GM18508 (cell line): ENCODE results near the gene COL6A2.

Experiments
- ATAC-seq: cut with Tn5 transposase; IDR thresholded peaks from one replicate; pipeline ENCODE4 v1.9.1; 2021; ENCODE audit warnings: moderate number of reproducible peaks; ENCODE audit not compliant: insufficient read depth, unreplicated experiment

The COL6A2 gene

DNA sequence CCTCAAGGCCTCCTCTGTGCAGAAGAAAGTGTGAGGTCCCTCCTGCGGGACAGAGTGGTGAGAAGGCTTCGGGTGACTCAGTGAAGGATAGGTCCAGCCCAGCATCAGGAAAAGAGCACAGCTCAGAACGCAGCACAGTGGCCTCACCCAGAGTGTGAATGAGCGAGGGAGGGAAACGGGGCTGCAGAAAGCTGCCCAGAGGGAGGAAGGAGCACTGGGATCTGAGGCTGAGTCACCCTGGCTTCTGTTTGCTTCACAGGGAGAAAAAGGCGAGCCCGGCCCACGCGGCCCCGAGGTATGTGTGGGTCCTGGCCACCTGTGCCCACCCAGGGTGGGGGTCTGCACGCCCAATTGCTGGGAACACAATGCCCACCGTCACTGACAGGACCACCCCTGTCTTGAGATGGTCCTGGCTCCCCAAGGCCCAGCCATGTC is 24.3 kb downstream of the COL6A2 start:
- no peak for ATAC-seq

DNA sequence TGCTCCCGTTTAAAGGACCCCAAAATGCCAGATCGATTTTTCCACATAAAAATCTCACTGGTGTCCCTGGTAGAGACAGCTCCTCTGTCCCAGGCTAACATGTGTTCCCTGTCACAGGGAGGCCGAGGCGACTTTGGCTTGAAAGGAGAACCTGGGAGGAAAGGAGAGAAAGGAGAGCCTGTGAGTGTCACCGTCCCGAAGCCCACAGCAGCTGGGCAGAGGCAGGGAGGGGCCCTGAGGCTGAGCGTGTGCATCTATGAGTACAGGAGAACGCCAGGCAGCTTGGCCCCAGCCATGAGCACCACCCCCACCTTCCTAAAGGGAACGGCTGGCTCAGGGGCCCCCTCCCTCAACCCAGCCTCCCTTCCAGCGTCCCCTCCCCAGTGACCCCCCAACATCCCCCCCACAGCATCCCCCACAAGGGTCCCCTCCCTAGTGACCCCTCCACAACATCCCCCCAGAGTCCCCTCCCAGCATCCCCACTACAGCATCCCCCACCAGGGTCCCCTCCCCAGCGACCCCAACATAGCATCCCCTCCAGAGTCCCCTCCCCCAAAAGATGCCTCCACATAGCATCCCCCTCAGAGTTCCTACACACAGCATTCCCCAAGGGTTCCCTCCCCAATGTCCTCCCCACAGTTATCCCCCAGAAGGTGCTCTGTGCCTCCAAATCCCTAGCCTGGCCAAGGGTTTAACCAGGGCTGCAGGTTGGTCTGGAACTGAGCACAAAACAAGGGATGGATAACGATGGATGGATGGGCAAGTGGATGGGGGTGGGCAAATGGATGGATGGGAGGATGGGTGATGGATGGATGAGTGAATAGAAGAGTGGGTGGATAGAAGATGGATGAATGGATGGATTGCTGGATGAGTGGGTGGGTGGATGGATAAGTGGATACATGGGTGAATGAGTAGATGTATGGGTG is 25.1 kb downstream of the COL6A2 start:
- ATAC-seq: no peak

DNA sequence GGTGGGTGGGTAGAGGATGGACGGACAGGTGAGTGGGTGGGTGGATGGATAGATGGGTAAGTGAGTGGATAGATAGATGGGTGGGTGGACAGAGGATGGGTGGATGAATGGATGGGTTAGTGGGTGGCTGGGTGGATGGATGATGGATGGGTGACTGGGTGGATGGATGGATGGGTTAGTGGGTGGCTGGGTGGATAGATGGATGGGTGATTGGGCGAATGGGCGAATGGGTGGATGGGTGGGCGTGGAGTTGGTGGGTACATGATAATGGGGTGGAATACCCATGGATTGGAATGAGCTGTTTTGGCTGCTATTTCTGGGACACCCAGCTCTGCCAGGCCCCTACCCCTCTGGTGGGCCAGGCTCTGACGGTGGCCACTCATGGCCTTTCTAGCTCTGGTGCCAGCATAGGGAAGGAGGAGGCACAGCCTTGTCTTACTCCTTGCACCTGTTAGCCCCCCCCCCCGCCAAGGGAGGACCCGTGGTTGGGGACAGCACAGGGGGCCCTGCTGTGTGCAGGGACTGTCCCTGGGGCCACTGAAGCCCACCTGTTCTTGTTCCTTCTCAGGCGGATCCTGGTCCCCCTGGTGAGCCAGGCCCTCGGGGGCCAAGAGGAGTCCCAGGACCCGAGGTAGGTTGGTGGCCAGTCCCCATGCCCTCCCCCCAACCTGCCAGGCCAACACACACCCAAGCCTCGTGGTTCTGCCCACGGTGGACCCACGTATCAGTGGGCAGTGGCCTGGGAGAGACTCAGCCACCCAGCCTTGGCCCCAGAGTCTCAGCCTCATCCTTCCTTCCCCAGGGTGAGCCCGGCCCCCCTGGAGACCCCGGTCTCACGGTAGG is 26.4 kb downstream of the COL6A2 start:
- no peak for ATAC-seq

DNA sequence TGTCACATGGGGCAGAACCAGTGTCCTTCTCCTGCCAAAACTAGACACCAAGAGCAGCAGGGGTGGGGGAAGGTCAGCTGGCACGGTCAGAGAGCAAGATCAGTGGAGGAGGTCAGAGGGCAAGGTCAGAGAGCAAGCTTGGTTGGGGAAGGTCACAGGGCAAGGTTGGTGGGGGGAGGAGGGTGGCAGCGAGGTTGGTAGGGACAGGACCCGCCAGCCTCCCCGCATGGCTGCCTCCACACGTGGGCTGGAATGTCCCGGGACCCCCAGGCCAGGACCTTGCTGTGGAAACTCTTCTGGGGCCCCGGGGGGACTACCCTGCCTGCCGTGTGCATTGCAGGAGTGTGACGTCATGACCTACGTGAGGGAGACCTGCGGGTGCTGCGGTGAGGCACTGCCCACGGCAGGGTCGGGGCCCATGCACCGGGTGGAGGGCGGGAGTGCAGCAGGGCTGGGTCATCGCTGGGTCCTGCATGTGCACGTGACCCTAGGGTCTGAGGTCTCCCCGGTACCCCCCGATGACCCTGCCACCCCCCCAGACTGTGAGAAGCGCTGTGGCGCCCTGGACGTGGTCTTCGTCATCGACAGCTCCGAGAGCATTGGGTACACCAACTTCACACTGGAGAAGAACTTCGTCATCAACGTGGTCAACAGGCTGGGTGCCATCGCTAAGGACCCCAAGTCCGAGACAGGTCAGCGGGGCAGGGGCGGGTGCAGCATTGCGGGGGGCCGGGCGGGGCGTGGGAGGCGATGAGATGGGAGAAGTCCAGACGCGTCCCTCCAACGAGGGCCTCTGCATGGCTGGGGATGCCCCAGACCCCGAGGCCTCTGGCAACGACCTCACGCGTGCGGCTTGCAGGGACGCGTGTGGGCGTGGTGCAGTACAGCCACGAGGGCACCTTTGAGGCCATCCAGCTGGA is 27.3 kb downstream of the COL6A2 start:
- ATAC-seq: no peak

DNA sequence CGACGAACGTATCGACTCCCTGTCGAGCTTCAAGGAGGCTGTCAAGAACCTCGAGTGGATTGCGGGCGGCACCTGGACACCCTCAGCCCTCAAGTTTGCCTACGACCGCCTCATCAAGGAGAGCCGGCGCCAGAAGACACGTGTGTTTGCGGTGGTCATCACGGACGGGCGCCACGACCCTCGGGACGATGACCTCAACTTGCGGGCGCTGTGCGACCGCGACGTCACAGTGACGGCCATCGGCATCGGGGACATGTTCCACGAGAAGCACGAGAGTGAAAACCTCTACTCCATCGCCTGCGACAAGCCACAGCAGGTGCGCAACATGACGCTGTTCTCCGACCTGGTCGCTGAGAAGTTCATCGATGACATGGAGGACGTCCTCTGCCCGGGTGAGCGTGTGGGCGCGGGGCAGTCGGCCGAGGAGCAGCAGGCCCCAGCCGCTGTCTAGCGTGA is 28.0 kb downstream of the COL6A2 start:
- ATAC-seq: no peak

DNA sequence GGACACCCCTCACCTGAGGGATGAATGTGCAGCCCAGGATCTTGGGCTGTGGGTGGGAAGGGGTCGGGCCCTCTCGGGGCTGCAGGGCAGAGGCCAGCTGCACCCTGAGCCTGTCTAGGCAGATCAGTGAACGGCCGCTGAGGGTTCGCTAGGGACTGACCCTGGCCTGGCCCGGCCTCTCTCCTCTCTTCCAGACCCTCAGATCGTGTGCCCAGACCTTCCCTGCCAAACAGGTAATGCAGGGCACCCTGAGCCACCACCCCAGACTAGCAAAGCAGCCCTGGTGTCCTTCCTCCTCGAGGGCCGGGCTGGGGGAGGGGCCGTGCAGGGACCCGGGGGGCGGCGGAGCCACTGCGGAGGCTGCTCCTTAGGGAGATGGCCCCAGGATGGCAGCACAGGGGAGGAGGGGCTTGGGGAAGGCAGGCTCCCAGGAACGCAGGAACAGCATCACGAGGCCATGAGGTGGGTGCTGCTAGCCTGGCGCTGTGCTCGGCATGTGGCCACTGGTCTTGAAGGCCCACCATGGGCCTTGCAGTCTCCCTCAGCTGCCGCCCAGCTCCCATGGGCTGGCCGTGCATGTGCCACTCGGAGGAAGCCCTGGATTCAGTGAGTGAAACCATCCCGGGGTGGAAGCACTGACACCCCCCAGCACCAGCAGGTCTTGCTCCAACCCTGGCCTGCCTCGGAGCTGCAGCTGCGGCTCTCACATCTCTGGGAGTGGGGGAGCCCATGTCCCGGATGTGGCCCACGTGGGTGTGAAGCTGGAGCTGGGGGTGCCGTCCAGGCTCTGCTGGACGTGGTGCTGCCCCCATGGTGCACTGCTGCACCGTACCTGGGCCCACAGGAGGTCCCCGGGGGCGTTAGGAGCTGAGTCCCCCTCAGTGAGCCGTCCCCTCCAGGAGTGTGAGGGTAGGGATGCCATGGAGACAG is 28.7 kb downstream of the COL6A2 start:
- no peak for ATAC-seq

DNA sequence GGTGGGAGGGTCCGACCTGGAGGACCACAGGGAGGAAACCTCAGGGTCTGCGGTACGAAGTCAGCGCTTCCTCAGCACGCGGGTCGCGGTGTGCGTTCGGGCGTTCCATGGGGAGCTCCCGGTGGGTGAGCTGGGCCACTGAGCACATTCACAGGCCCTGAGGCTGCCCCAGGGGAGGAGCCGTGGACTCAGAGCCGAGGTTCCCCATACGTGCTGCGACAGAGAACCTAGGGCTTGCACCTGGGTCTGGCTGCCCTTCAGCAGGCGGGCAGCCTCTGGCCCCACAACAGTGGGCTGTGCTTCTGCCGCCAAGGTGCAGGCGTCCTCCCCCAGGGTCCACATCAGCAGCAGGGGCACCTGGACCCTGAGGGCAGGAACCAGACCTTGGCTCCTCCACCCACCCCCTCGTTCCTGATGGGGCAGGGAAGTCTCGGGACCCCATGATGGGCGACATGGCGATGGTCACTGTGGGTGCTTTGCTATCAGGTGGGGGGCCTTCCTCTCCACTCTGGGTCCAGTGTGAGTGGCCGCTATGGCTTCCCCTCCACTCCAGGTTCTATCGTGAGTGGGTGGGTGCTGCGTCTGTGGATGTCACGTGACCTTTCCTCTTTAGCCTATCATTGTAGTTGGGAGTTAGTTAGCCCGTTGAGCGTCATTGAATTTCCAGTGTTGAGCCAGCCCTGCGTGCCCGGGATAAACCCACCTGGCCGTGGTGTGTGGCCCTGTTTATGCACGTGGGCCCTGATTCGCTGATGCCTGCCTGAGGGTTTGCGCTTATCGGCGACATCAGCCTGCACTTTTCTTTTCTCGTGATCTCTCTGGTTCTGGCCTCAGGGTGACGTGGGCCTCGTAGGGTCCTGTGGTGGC is 29.6 kb downstream of the COL6A2 start:
- no peak for ATAC-seq

DNA sequence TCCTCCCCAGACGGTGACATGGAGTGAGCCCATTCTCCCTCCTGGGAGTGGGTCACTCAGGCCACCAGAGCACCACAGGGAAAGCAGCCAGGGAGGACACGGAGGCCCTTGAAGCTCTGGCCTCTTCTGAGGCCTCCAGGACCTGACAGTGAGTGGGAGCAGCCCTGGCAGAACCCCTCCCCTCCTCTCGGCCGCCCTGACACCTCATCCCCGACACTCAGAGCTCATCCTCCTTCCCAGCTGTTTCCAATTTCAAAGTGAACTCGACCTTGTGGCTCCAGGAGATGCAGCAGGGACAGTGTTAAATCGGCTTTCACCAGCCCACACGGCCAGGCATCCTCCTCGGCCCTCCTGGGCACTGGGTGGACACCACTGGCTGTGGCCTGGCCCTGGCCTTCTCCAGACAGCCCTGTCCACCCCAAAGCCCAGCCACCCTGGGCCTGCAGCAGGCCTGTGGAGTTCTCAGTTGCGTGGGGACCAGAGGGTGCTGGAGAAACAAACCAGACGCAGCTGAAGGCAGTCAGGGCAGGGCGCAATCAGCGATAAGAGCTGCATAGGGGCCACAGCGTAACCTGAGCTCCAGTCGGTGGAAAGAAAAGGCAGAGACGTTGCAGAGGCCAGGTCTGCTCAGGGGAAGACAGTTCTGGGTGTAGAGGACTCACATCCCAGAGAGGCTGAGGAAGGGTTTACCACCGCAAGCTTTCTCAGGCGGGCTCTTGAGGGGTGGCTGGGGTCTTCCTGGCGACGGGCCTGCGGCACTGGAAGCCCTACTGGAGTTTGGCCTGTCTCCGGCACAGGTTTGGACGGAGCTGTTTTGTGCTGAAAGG is 30.4 kb downstream of the COL6A2 start:
- no peak for ATAC-seq

DNA sequence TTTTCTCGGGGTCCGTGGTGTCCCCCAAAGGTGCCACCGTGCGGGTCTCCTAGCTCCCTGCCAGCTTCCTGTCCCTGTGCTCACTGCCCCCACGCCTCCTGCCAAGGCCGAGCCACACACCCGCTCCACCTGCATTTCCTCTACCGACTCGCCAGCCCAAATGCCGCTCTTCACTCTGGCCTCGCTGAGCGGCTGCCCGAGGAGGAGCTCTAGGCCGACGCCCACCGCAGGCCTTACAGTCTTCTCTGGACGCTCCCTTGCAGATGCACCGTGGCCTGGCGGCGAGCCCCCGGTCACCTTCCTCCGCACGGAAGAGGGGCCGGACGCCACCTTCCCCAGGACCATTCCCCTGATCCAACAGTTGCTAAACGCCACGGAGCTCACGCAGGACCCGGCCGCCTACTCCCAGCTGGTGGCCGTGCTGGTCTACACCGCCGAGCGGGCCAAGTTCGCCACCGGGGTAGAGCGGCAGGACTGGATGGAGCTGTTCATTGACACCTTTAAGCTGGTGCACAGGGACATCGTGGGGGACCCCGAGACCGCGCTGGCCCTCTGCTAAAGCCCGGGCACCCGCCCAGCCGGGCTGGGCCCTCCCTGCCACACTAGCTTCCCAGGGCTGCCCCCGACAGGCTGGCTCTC is 31.1 kb downstream of the COL6A2 start:
- no peak for ATAC-seq

DNA sequence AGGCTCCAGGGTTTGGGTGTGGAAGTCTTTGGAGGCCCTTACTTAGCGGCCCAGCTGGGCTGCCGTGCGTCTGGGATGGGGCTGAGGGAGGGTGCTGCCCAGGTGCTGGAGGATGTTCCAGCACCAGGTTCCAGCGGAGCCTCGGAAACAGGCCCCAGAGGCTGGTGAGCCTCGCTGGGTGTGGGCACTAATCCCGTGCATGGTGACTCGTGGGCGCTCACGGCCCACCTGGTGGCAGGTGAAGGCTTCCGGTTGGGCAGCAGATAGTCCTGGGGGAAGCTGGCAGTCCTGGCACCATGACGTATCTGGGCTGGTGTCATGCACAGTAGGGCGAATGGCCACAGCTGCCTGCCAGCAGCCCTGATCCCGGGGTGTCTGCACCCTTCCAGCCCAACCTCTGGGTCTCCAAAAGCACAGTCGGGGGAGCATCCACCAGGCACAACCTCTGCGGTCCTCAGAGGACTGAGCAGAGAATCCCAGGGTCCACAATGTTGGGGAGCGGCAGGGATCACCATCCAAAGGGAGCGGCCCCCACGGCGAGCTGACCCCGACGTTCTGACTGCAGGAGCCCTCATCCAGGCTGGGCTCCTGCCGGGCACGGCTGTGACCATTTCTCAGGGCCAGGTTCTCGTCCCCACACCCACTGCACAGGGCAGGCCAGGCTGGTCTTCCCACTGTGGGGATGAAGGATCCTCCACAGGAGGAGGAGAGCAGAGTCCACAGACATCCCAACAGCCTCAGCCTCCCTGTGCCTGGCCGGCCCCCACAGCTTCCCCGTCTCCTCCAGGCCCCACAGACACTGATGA is 32.1 kb downstream of the COL6A2 start:
- ATAC-seq: no peak

DNA sequence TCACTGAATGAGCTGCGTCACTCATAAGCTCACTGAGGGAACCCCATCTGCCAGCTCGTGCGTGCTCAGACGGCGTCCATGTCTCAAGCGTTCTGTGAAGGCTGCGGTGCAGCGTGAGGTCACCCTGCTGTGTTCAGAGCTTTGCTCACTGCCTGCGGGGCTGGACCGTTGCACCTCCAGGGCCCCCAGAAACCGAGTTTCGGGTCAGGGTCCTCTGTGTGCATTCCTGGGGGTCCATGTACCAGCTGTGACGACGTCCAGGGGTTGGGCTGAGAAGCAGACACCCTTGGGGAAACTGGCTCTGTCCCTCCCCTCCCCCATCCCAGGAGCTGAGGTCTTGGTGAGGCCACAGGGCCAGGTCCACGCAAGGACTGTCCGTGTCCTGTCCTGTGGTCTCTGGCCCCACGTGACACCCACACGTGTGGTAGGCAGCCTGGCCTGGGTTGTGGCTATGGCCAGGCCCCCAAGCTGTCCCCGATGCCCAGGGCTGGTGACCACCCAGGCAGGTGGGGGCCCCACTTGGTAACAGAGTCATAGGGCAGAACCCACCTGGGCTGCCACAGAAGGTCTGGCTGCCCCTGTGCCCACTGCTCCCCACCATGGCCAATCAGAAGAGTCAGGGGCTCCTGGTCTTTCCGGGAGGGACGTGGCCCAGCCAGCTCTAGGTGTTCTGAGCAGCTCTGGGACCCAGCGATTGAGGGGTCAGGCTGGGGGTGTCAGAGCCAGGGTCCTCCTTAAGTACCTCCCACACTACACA is 33.1 kb downstream of the COL6A2 start:
- no peak for ATAC-seq

DNA sequence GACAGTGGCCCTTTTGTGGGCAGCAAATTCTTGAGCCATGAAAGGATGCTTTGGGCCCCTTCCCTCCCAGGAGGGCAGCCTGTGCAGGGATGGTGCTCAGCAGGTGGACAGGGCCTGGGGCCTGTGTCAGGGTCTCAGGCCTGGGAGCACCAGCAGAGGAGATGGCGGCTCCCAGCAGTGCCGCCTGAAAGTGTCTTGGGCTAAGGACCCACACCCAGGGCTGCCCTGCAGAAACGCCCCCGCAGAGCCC is 33.6 kb downstream of the COL6A2 start:
- ATAC-seq: no peak

DNA sequence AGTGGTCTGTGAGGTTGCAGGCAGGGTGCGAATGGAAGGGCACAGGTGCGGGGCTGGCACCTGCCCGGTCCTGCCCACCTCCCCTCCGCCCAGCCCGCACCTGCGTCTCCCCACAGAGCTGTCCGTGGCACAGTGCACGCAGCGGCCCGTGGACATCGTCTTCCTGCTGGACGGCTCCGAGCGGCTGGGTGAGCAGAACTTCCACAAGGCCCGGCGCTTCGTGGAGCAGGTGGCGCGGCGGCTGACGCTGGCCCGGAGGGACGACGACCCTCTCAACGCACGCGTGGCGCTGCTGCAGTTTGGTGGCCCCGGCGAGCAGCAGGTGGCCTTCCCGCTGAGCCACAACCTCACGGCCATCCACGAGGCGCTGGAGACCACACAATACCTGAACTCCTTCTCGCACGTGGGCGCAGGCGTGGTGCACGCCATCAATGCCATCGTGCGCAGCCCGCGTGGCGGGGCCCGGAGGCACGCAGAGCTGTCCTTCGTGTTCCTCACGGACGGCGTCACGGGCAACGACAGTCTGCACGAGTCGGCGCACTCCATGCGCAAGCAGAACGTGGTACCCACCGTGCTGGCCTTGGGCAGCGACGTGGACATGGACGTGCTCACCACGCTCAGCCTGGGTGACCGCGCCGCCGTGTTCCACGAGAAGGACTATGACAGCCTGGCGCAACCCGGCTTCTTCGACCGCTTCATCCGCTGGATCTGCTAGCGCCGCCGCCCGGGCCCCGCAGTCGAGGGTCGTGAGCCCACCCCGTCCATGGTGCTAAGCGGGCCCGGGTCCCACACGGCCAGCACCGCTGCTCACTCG is 34.1 kb downstream of the COL6A2 start:
- ATAC-seq: no peak

DNA sequence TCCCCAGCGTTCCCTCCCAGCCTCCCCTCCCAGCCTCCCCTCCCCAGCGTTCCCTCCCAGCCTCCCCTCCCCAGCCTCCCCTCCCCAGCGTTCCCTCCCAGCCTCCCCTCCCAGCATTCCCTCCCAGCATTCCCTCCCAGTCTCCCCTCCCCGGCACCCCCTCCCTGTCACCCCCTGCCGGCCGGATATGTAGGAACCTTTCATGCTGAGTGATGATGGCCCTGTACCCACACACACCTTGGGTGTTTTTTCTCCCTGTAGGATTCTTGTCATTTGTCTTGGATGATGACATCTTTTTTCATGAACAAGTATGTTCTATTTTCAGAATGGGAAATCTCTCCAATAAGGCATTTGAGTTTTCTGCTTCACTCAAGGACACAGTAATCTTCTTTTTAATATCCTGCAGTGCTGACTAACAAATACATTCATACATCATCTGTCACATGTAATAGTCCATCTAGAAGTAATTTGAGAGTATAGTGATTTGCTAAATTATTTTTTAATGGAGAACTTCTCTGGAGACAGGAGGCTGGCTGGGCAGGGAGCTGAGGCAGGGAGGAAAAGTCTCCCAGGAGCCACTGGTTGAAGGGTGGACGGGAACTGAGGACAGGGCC is 38.0 kb downstream of the COL6A2 start:
- ATAC-seq: no peak
